ENCODE data around the gene PPP2R2D.

Gene PPP2R2D

GRCh38 chr10:131963350-131963749, 62.5 kb downstream of the PPP2R2D start:
- no peak overlapping the region for H3K27ac ChIP-seq

GRCh38 chr10:131963811-131964210, 63.0 kb downstream of the PPP2R2D start:
- Histone ChIP-seq H3K27ac (no peak overlapping the region), H3K4me3 (no peak overlapping the region)

More at GRCh38 chr10:131963350-131963749, 62.5 kb downstream of the PPP2R2D start:
- H3K4me3 ChIP-seq, result no peak overlapping the region

GRCh38 chr10:131964298-131964697, 63.5 kb downstream of the PPP2R2D start:
- no peak overlapping the region for H3K4me3 ChIP-seq
- H3K27ac ChIP-seq, result no peak overlapping the region

GRCh38 chr10:131968949-131969348, 68.1 kb downstream of the PPP2R2D start:
- H3K27ac ChIP-seq, result no peak overlapping the region
- no peak overlapping the region for H3K4me3 ChIP-seq

- H3K27ac ChIP-seq, result no peak overlapping the region
- H3K4me3 ChIP-seq, result no peak overlapping the region
These were observed 70.1 kb downstream of the PPP2R2D start for GRCh38 chr10:131970946-131971345.

GRCh38 chr10:131971591-131971990, 70.8 kb downstream of the PPP2R2D start:
- Histone ChIP-seq H3K27ac (no peak overlapping the region), H3K4me3 (no peak overlapping the region)

- peak overlapping the region in 1 of 7 experiments; percentile 17 for H3K4me3 ChIP-seq
- peak overlapping the region in 6 of 21 experiments; percentile 4 to 60 (median 20) for H3K27ac ChIP-seq
These were observed 71.8 kb downstream of the PPP2R2D start for GRCh38 chr10:131972474-131973071.

GRCh38 chr10:131973160-131973951, 72.5 kb downstream of the PPP2R2D start:
- H3K27ac ChIP-seq, result peak overlapping the region in 6 of 21 experiments; percentile 4 to 60 (median 21)

GRCh38 chr10:131974034-131974817, 73.4 kb downstream of the PPP2R2D start:
- no peak overlapping the region for H3K4me3 ChIP-seq
- H3K27ac ChIP-seq, result no peak overlapping the region

More at GRCh38 chr10:131973160-131973951, 72.5 kb downstream of the PPP2R2D start:
- no peak overlapping the region for H3K4me3 ChIP-seq

GRCh38 chr10:131975003-131975402, 74.2 kb downstream of the PPP2R2D start:
- H3K27ac ChIP-seq, result no peak overlapping the region
- no peak overlapping the region for H3K4me3 ChIP-seq

GRCh38 chr10:131975796-131976195, 75.0 kb downstream of the PPP2R2D start:
- no peak overlapping the region for H3K27ac ChIP-seq
- H3K4me3 ChIP-seq, result no peak overlapping the region

GRCh38 chr10:131977323-131978096, 76.7 kb downstream of the PPP2R2D start:
- Histone ChIP-seq H3K4me3 (no peak overlapping the region), H3K27ac (no peak overlapping the region)

- Histone ChIP-seq H3K27ac (no peak overlapping the region), H3K4me3 (no peak overlapping the region)
These were observed 77.6 kb downstream of the PPP2R2D start for GRCh38 chr10:131978366-131978765.

- H3K4me3 ChIP-seq, result no peak overlapping the region
These were observed 78.0 kb downstream of the PPP2R2D start for GRCh38 chr10:131978851-131979250.

GRCh38 chr10:131979336-131979735, 78.5 kb downstream of the PPP2R2D start:
- Histone ChIP-seq H3K4me3 (peak overlapping the region in 3 of 7 experiments; percentile 9 to 68 (median 14)), H3K27ac (peak overlapping the region in 1 of 21 experiments; percentile 50)

More at GRCh38 chr10:131978851-131979250, 78.0 kb downstream of the PPP2R2D start:
- H3K27ac ChIP-seq, result no peak overlapping the region

- H3K4me3 ChIP-seq, result peak overlapping the region in 6 of 7 experiments; percentile 4 to 68 (median 12)
- peak overlapping the region in 2 of 21 experiments; percentile 30 to 50 for H3K27ac ChIP-seq
These were observed 79.0 kb downstream of the PPP2R2D start for GRCh38 chr10:131979821-131980270.

GRCh38 chr10:131980321-131980720, 79.5 kb downstream of the PPP2R2D start:
- Histone ChIP-seq H3K4me3 (peak overlapping the region; percentile 9 to 95 (median 75)), H3K27ac (no peak overlapping the region)

GRCh38 chr10:131980761-131981428, 80.1 kb downstream of the PPP2R2D start:
- peak overlapping the region in 15 of 21 experiments; percentile 3 to 86 (median 68) for H3K27ac ChIP-seq
- H3K4me3 ChIP-seq, result peak overlapping the region; percentile 51 to 95 (median 82)

Measured in skin epidermis (tissue), 12 donors.